ENCODE measurements around the gene CTXN2. TPM values are rescaled to one million over a fixed set of nuclear protein-coding genes. Genes with fewer than 3 reads are reported as not detected.

Gene CTXN2
- total RNA-seq, 1 experiment from 2014 or later, result 0.11 TPM

DNA sequence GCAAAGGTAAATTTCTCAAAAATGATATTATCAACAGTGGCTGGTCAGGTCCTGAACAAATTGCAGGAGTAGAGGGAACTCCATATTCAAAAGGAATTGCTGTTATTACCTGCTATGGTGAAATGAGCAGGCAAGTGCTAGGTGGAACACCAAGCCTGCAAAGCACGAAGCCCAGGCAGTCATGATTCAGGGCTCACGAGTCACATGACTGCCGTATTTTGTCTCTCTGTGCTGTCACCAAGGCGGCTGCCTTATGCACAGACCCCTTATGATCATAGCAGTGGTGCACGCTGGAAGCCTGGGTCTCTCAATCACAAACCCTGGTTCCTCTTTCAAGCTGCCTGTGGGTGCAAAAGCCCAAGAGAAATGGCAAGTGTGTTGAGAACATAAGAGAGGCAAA is 39.0 kb downstream of the CTXN2 start:
- H3K79me2 ChIP-seq (ENCODE audit: insufficient read depth, low read length), result no peaks in the 10 kb centered on the region
- Mint-ChIP-seq H3K9me3 (no peaks in the 10 kb centered on the region), H3K4me3 (no peak overlapping the region), H3K27ac (no peak overlapping the region), H3K4me1 (peaks cover 0 to 4% of the 10 kb centered on the region in 2 experiments; a peak in 1 of 4 replicates), H3K36me3 (ENCODE audit: insufficient read depth in 1 of 3, low read depth in 3 of 3) (no peaks in the 10 kb centered on the region), H3K27me3 (ENCODE audit: low read depth) (no peaks in the 10 kb centered on the region; the same call in 1 of the 2 replicates)
- no peak overlapping the region for H4K5ac ChIP-seq (ENCODE audit: insufficient read length, low read depth, low read length)
- no peak overlapping the region for H2BK12ac ChIP-seq (ENCODE audit: insufficient read length, low read depth, low read length)
- H4K20me1 ChIP-seq (ENCODE audit: control insufficient read depth, insufficient read depth, insufficient read length), result no peaks in the 10 kb centered on the region
- H3K14ac ChIP-seq (ENCODE audit: insufficient read depth, low read length), result no peak overlapping the region; the same call in 1 of the 2 replicates
- no peak overlapping the region for H3T11ph ChIP-seq (ENCODE audit: low read length)
- H3K9me3 ChIP-seq (ENCODE audit: control insufficient read depth, low read depth, low read length), result no peaks in the 10 kb centered on the region
- H3K56ac ChIP-seq (ENCODE audit: insufficient read length, low read depth, low read length), result no peak overlapping the region
- no peak for DNase-seq
- no peak for TF ChIP-seq CTCF (conservative IDR thresholded peaks at IDR 0.05)
- no peak overlapping the region for H2BK20ac ChIP-seq (ENCODE audit: low read depth, low read length, poor library complexity, severe bottlenecking)
- H3K4me1 ChIP-seq (ENCODE audit: insufficient read depth, low read length), result no peaks in the 10 kb centered on the region
- H3K27ac ChIP-seq (ENCODE audit: insufficient read length, low read depth, low read length), result no peak overlapping the region
- H3K23me2 ChIP-seq (ENCODE audit: insufficient read length, low read depth, low read length, poor library complexity, severe bottlenecking), result no peaks in the 10 kb centered on the region
- no peak overlapping the region for H2BK120ac ChIP-seq (ENCODE audit: low read depth, low read length, poor library complexity, severe bottlenecking)
- no peak overlapping the region for H2AFZ ChIP-seq (ENCODE audit: low read length)
- no peak overlapping the region for H2AK5ac ChIP-seq (ENCODE audit: insufficient read length, low read length)
- H2BK15ac ChIP-seq (ENCODE audit: low read depth, low read length), result no peak overlapping the region
- H3K4me2 ChIP-seq (ENCODE audit: insufficient read depth, insufficient read length, low read length), result no peak overlapping the region
- no peak overlapping the region for H4K8ac ChIP-seq (replicated peaks; ENCODE audit: insufficient read length, low read depth, low read length)
- H3K9ac ChIP-seq (ENCODE audit: extremely low read depth, insufficient read length, low read length), result no peak overlapping the region
- H3K23ac ChIP-seq (ENCODE audit: insufficient read length, low read depth, low read length), result no peak overlapping the region
- no peaks in the 10 kb centered on the region for H3K79me1 ChIP-seq (ENCODE audit: insufficient read depth, low read depth, low read length, poor library complexity, severe bottlenecking)
- no peaks in the 10 kb centered on the region for H3K27me3 ChIP-seq (ENCODE audit: insufficient read depth, low read length)
- H3K4ac ChIP-seq (ENCODE audit: low read depth, low read length), result no peak overlapping the region
- no peak overlapping the region for H3K18ac ChIP-seq (ENCODE audit: insufficient read length, low read depth, low read length)
- H2BK5ac ChIP-seq (ENCODE audit: insufficient read length, low read length), result no peak overlapping the region
- H4K91ac ChIP-seq (ENCODE audit: insufficient read length, low read depth, low read length), result no peak overlapping the region
- WGBS (ENCODE audit: extremely low coverage, insufficient read length, low lambda C conversion rate), result no CpG with 5 or more reads among the region's 5 CpGs
